ENCODE measurements around the gene BCL11B.

GRCh38 chr14:99240627-99241324 lies 31.2 kb downstream of the BCL11B start:
- TF ChIP-seq EZH2phosphoT487 (IDR thresholded peaks at IDR 0.05; ENCODE audit: borderline replicate concordance, low read depth, low read length) (no peak), CTCF (conservative IDR thresholded peaks at IDR 0.05; ENCODE audit: low read length) (no peak)

Measured in OCI-LY7 (cell line).